ENCODE data around the gene RPH3AL.
"Not testable (repeated sequence)": the region's sequence is repeated elsewhere in the genome, so short reads cannot be mapped to it uniquely, and the experiment has no call there.

The RPH3AL gene

GRCh38 chr17:279331-279730, 73.3 kb downstream of the RPH3AL start:
- no peak for DNase-seq

DNA sequence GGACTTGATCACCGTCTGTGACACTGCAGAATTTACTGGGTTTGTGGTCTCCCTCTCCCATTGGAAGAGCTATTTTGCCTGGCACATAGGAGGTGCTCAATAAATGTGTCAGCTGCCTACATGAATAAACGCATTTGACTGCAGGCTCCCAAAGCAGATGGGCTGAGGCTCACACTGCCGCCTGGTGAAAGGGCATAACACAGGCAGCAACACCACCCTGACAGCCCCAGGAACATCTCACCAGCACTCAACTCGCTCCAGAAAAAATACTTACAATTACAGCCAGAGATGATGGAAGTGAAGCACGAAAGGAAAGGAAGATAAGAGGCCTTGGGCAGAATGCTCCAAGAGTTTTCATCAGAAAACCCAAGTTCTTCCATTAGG, 73.9 kb downstream of the RPH3AL start:
- no peak for DNase-seq

- no peak for DNase-seq
These were observed 74.4 kb downstream of the RPH3AL start for GRCh38 chr17:278055-278675.

GRCh38 chr17:274902-275301, 77.7 kb downstream of the RPH3AL start:
- no peak for DNase-seq

DNA sequence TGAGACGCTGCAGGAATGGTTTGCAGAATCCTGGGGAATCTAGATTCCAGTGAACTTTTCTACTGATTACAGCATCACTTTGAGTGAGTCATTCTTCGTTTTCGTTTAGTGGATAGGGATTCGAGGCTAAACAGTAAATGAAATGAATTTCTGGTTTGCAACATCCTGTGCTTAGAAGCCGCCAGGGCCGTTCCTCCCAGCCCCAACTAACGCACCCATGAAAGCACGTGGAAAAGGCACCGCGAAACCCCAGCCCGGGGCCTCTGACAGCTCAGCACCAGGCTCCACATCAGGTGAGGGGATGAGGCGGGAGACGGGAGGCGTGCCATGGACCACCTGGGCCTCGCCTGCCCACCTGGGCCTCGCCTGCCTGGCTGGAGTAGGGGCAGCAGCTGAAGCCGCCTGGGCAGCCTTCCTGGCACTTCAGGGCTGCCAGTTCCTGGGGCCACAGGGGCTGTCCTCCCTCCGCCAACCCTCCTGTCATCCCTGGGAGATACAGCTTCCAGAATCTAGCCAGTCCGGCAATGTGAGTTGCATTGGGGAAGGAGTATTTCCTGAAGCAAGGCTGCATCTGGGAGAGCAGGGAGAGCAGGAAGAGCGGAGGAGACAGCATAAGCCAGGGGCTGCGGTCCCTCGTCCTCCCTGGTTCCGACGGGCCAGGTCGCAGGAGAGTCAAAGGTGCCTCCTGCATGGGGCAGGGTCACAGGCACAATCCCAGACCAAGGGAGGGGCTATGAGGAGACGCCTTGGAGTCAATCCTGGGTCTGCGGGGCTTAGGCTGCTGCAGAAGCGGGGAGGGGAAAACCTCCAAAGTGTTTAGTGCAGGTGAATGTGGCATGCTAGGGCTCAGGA, 78.4 kb downstream of the RPH3AL start:
- no peak for DNase-seq

DNA sequence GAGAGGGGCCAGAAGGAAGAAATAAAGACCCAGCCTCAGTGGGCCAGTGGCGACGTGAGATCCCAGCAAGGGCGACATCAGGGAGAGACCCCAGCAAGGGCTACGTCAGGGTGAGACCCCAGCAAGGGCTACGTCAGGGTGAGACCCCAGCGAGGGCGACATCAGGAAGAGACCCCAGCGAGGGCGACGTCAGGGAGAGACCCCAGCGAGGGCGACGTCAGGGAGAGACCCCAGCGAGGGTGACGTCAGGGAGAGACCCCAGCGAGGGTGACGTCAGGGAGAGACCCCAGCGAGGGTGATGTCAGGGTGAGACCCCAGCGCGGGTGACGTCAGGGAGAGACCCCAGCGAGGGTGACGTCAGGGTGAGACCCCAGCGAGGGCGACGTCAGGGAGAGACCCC, 79.8 kb downstream of the RPH3AL start:
- DNase-seq = not testable (repeated sequence)

DNA sequence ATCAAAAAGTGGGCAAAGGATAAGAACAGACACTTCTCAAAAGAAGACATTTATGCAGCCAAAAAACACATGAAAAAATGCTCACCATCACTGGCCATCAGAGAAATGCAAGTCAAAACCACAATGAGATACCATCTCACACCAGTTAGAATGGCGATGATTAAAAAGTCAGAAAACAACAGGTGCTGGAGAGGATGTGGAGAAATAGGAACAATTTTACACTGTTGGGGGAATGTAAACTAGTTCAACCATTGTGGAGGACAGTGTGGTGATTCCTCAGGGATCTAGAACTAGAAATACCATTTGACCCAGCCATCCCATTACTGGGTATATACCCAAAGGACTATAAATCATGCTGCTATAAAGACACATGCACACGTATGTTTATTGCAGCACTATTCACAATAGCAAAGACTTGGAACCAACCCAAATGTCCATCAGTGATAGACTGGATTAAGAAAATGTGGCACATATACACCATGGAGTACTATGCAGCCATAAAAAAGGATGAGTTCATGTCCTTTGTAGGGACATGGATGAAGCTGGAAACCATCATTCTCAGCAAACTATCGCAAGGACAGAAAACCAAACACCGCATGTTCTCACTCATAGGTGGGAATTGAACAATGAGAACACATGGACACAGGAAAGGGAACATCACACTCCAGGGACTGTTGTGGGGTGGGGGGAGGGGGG, 80.5 kb downstream of the RPH3AL start:
- DNase-seq = not testable (repeated sequence)

- no peak for DNase-seq
These were observed 82.7 kb downstream of the RPH3AL start for GRCh38 chr17:269616-270514.

- DNase-seq = no peak
These were observed 85.6 kb downstream of the RPH3AL start for GRCh38 chr17:266701-267667.

DNA sequence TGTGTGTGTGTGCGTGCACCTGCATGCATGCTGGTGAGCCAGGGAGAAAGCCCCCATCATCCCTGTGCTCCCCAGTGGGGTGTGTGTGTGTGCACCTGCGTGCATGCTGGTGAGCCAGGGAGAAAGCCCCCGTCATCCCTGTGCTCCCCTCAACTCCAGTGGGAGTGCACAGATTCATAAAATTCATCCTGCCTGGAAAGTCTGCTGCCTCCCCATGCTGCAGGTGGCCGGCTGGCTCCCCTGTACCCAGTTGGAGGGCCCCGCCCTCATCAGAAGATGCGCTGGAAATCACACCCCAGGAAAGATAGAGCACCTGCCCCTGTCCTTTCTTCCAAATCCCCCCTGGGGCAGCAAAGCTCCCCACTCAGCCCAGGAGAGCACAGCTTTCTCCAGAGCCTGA, 86.4 kb downstream of the RPH3AL start:
- no peak for DNase-seq

- DNase-seq = no peak
These were observed 86.9 kb downstream of the RPH3AL start for GRCh38 chr17:265718-266117.

DNA sequence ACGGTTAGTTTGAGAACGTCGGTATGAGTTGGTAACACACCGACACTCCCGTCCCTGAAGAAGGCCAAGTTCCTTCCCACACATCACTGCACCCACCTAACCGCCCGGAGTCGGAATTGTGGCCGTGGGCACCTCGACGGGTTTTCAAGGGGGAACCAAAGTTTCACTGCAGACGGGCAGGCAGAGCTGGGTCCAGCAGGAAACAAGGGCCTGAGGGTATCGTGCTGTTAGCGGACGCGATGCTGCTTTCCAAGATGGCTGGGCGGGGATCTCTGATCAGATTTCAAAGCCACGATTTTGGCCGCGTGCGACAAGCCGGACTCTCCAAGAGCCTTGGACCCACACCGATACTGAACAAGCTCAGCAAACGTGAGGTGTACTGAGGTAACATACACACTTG, 88.8 kb downstream of the RPH3AL start:
- DNase-seq = no peak

DNA sequence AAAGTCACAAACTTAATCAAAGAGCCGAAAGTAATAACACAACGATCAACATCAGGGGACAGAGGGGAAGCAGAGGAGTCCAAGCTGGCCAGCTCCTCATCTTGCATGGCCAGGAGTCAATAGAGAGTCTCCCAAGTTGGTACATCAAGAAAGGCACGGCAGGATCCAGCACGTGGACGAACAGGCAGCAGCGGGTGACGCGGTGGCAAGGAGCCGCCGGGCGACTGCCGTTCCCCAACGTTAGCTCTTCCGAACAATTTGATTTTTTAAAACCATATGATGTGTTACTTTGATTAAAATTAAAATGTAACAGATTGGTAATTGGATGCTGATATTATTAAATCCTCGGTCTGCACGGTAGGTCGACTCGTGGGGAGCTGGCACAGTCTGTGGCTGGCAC, 89.3 kb downstream of the RPH3AL start:
- no peak for DNase-seq

- DNase-seq = no peak
These were observed 91.0 kb downstream of the RPH3AL start for GRCh38 chr17:261635-262034.

- no peak for DNase-seq
These were observed 91.7 kb downstream of the RPH3AL start for GRCh38 chr17:260944-261343.

- no peak for DNase-seq
These were observed 92.4 kb downstream of the RPH3AL start for GRCh38 chr17:260031-260791.

GRCh38 chr17:259341-259976, 93.1 kb downstream of the RPH3AL start:
- no peak for DNase-seq

DNA sequence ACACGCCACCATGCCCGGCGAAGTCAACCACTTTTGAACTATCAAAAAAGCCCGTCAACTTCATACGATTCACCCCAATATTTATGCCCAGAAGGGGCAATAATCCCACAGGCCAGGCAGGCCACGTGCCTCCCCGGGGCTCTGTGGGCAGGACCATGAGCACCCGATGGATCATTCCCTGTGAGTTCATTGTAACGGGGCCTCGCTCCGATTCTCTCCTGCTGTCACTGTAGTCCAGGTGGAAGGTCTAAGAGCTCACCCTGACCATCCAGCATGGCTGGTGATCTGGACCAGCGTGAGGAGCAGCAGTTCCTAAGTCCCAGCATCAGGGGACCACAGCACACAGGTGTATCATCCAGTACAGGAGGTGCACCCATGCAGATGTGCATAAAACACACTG, 93.7 kb downstream of the RPH3AL start:
- DNase-seq = no peak

GRCh38 chr17:258045-258734, 94.4 kb downstream of the RPH3AL start:
- no peak for DNase-seq
